ENCODE data around the gene TNFSF13. TPM values are rescaled to one million over a fixed set of nuclear protein-coding genes. Genes with fewer than 3 reads are reported as not detected.

TNFSF13 gene
- total RNA-seq, 2 experiments from 2014 or later = 1.1 to 1.7 TPM

DNA sequence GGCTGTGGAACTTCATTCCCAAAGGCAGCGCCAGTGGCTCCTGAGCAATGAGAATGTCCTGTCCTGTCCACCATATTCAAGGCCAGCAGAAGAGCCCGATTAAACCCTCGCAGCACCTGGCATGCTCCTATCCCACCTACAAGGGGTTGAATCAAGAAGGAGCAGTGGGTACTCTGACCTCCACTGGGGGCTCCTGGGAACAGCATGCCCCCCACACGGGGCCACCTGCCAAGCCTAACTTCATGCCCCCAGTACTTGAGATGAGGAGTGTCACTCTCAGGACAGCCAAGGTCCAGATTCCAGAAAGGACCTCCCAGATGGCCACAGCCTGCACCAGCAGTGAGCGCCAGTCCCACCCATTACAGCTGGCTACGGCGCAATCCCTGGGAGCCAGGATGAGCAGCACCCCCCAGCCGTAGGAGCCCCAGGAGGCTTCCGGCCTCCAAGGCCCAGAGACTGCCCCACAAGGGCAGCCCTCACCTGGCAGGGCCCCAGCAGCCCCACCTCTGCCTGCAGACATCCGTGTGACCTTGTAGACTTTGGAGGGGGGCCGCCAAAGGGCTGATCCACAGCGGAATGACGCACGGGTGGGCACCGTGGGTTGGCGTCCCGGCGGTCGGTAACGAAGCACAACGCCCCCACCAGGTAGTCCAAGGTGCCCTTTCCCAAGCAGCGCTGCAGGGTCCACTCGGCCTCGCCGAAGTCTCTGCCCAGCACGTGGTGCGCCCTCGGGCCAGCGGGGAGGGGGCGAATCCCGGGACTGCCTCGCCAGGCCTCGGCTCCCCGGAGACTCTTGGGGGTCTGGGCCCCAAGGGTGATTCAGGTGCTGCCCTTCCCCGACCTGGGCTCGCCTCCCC is 24.1 kb downstream of the TNFSF13 start:
- CTCF ChIA-PET = interaction anchor here (1.4 to 4.3 kb wide), 3 partner anchors 22 to 227 kb away, joined by 4 to 21 read pairs (median 15); partner anchors contain the start of genes SENP3, TP53 and WRAP53
- peak in 1 of 14 experiments; percentile 55 for DNase-seq
- Histone ChIP-seq H3K36me3 (ENCODE audit: insufficient read depth, low read length) (peaks cover 34% of the 10 kb centered on the region), H3K27me3 (ENCODE audit: control insufficient read depth in 1 of 2, insufficient read depth in 2 of 2, low read length in 2 of 2) (no peaks in the 10 kb centered on the region), H3K9me3 (ENCODE audit: control insufficient read depth in 1 of 2, insufficient read depth in 1 of 2, low read length in 2 of 2) (peaks cover 0 to 5% of the 10 kb centered on the region in 2 experiments), H3K27ac (ENCODE audit: low read depth in 1 of 2, low read length in 2 of 2) (peak overlapping the region in 1 of 2 donors; percentile 98), H3K4me3 (ENCODE audit: low read length) (peak overlapping the region; percentile 86), H3K4me1 (ENCODE audit: insufficient read depth, low read length) (peaks cover 64% of the 10 kb centered on the region)
- no peak for ATAC-seq (ENCODE audit: poor library complexity)
- no peaks in the 10 kb centered on the region for H3K9me3 Mint-ChIP-seq
- intact Hi-C loops (cut with DNase I, micrococcal nuclease) = loop anchor here (1.0 to 10.0 kb wide), 4 partner anchors 8 to 538 kb away; partner anchors contain the start of genes SLC16A11 (in 1 of the 2), TP53 (in 1 of the 2) and WRAP53 (in 1 of the 2)
- peak overlapping the region; percentile 98 for H3K27ac Mint-ChIP-seq
- peak overlapping the region; percentile 42 for H3K4me3 Mint-ChIP-seq
- H3K36me3 Mint-ChIP-seq (ENCODE audit: low read depth) = peaks cover 54% of the 10 kb centered on the region
- TF ChIP-seq, protein P1, sequence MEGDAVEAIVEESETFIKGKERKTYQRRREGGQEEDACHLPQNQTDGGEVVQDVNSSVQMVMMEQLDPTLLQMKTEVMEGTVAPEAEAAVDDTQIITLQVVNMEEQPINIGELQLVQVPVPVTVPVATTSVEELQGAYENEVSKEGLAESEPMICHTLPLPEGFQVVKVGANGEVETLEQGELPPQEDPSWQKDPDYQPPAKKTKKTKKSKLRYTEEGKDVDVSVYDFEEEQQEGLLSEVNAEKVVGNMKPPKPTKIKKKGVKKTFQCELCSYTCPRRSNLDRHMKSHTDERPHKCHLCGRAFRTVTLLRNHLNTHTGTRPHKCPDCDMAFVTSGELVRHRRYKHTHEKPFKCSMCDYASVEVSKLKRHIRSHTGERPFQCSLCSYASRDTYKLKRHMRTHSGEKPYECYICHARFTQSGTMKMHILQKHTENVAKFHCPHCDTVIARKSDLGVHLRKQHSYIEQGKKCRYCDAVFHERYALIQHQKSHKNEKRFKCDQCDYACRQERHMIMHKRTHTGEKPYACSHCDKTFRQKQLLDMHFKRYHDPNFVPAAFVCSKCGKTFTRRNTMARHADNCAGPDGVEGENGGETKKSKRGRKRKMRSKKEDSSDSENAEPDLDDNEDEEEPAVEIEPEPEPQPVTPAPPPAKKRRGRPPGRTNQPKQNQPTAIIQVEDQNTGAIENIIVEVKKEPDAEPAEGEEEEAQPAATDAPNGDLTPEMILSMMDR (IDR thresholded peaks at IDR 0.05) = no peak
- H3K27me3 Mint-ChIP-seq = no peaks in the 10 kb centered on the region
- H3K4me1 Mint-ChIP-seq (ENCODE audit: low read depth) = peaks cover 61% of the 10 kb centered on the region
- POLR2A ChIA-PET = interaction anchor here (0.9 to 3.4 kb wide), 22 partner anchors 9 to 536 kb away, joined by 3 to 143 read pairs (median 8); partner anchors contain the start of genes ACAP1, ATP1B2, FXR2 and GABARAP

DNA sequence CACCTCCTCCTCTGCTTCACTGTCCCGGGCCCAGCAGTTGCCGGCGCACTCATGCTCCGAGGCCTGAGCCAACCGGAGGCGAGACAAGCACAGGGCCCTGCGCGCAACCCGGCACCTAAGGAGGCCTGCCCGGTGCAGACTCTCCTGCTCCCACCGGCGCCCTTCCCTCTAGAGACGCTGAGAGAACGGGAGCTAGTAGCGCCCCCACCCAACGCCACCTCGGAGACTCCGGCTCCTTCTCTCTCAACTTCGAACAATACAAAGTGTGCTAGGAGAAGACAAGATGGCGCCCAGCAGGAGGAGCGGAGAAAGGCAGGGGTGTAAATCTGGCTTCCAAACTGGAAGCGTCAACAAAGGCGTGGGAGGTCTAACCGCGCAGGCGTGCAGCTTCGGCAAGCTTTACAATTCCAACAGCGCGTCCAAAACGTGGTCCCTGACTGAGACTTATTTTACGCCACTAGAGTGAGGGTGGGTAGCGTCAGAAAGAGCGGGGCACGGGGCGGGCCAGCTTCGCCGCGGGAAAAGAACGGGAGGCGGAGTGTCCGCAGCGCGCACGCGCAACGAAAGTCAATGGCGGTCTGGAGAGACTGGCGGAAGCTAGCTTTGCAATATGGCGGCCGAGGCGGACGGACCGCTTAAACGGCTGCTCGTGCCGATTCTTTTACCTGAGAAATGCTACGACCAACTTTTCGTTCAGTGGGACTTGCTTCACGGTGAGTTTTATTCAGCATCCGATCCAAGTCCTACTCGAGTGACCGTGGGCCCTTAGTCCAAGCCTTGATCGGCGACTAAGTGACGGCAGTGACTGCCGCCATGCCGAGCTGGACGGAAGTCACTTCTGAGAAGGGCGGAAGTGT is 24.9 kb downstream of the TNFSF13 start, which contains the start of gene MPDU1:
MPDU1 (plus strand) TSS at position 600 of the 857 bp plus-strand sequence; CDS start at position 611, 11 bp downstream.
- TF ChIP-seq, protein P1 (IDR thresholded peaks at IDR 0.05) = no peak
- peak within 1 kb of the TSS; percentile 86 for H3K4me3 ChIP-seq (ENCODE audit: low read length)
- peaks cover 34% of the 10 kb centered on the region for H3K36me3 ChIP-seq (ENCODE audit: insufficient read depth, low read length)
- ChIA-PET CTCF (interaction anchor here (0.8 to 4.3 kb wide), 8 partner anchors 12 to 561 kb away, joined by 3 to 21 read pairs (median 4); partner anchors contain the start of genes FXR2, SENP3, TP53 and WRAP53), POLR2A (interaction anchor here (0.5 to 3.4 kb wide), 40 partner anchors 9 to 572 kb away, joined by 3 to 143 read pairs (median 5); partner anchors contain the start of genes ACAP1, ATP1B2, DVL2 and FXR2)
- H3K36me3 Mint-ChIP-seq (ENCODE audit: low read depth) = peaks cover 52% of the 10 kb centered on the region
- DNase-seq = peak; percentile 89 to 98 (median 94)
- no peaks in the 10 kb centered on the region for H3K9me3 Mint-ChIP-seq
- ATAC-seq (ENCODE audit: poor library complexity) = peak; percentile 85
- peaks cover 52% of the 10 kb centered on the region for H3K4me1 Mint-ChIP-seq (ENCODE audit: low read depth)
- H3K27me3 ChIP-seq (ENCODE audit: control insufficient read depth in 1 of 2, insufficient read depth in 2 of 2, low read length in 2 of 2) = no peaks in the 10 kb centered on the region
- intact Hi-C loops (cut with DNase I, micrococcal nuclease) = loop anchor here (1.0 to 10.0 kb wide), 4 partner anchors 9 to 539 kb away; partner anchors contain the start of genes SLC16A11 (in 1 of the 2), TP53 (in 1 of the 2) and WRAP53 (in 1 of the 2)
- H3K27ac ChIP-seq (ENCODE audit: low read depth in 1 of 2, low read length in 2 of 2) = peak within 1 kb of the TSS; percentile 78 to 98
- H3K9me3 ChIP-seq (ENCODE audit: control insufficient read depth in 1 of 2, insufficient read depth in 1 of 2, low read length in 2 of 2) = peaks cover 0 to 5% of the 10 kb centered on the region in 2 experiments
- peak within 1 kb of the TSS; percentile 98 for H3K4me3 Mint-ChIP-seq
- H3K27me3 Mint-ChIP-seq = no peaks in the 10 kb centered on the region
- H3K27ac Mint-ChIP-seq = peak within 1 kb of the TSS; percentile 98
- H3K4me1 ChIP-seq (ENCODE audit: insufficient read depth, low read length) = peaks cover 56% of the 10 kb centered on the region

Data from CD4-positive, alpha-beta T cell (primary cell).